ENCODE data around the gene IL1RAPL2.

Gene IL1RAPL2

DNA sequence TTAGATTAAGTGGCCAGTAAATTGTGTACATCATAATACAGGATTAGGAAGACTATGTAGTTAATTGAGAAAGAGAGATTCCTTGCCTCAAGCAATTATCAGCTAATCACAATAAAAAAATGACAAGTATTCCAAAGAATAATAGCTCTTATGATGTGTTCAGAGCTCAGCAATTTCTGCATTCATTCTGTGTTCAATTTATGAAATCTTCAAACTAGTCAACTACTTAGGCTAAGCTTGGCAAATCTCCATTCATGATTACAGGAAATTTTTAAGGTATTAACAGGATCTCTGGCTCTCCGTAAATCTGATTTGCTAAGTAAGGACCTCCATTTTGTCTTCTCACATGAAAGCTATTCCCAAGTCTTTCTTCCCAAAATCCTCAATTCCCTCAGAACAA is 911.4 kb downstream of the IL1RAPL2 start:
- no peak for DNase-seq

DNA sequence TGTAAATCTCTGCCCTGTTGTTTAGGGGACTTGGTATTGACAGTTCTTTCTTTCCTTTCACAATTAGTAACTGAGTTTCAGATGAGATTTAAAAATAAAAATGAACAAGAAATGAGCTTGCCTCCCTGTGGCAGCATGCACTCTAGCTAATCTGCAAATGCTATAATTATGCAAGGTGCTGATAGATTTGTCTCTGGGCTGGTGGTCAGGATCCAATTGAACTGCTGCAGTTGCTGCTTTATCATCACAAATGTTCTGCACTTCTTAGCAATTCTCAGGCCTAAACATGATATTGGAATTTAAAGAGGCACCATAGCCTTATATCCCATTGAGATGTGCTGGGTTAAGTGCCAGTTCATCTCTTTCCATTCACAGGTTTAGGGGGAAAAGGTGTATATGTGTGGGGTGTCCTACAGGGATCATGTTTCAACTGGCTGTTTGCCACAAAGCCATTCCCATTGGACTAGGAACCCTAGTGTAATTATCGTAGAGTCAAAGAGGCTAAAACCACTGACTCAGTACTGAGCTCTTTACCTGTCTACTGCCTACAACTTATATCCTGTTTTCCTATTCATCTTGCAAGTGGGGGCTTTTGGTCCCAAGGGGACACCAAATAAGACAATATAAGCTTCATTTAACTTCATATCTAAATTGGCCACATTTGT is 914.8 kb downstream of the IL1RAPL2 start:
- DNase-seq: no peak

DNA sequence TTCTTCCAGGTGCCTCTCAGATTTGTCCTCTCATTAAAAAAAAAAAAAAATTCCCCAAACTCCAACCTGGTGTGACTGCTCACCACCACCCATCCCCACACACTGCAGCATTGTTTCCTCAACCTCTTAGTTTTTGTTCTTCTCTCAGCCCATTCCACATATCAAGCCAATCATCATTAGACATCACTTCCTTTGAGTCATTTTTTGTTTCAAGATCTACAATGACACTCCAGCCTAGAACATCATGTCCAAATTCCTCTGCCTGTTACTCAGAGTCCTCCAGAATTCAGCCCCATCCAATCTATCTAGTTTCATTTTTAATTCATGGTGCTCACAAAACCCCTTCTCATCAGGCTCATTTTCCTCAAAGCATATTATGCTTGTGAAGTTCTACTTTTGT is 917.0 kb downstream of the IL1RAPL2 start:
- DNase-seq: no peak

DNA sequence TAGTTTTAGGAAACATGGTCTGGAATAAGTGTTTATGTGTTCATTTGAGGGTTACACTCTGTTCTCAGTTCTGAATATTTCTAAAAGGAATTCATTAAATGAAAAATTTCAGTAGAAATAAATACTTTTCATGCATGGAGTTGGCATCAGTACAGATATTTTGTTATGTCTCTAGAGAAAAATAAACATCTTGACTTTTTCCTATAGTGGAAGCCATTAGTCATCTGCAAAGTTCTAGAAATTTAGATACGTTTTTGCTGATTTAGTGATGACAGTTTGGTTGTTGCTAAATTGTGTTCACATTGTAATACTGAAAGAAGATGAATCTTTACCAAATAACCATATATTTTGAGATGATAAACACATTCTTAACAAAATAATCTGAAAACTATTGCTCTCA is 922.7 kb downstream of the IL1RAPL2 start:
- DNase-seq: no peak

DNA sequence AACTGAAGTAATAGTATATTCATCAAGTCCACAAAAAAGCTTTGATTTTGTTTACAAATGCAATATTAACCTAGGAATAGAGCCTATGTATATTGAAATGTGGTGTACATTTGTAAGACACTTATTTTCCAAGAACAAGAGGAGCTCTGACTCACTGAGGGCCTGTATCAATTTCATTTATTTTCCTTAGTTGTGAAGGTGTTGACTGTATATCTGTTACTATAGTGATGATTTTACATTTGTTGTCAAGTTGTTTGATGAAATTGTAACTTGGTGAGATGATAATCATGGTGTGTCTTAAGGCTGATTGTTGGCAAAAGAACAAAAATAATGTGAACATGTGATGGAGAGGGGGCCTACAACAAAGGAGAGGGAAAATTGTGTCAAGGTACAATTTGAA is 929.4 kb downstream of the IL1RAPL2 start:
- no peak for DNase-seq

DNA sequence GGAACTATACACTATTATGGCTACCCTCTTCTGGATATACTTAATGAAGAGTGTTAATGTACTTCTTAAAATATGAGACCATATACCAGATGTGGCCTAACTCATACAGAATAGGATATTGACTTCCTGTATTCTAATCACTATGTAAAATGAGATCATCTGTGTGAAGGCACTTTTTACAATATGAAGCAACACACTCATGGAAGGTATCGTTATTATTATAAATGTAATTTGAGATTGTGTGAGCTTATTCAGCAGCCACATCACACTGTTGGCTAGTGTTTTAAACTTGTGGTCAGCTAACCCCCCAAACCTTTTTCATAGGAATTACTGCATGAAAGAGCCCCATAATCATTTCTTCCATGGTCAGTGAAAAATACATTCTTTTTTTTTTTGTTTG is 936.3 kb downstream of the IL1RAPL2 start:
- no peak for DNase-seq

DNA sequence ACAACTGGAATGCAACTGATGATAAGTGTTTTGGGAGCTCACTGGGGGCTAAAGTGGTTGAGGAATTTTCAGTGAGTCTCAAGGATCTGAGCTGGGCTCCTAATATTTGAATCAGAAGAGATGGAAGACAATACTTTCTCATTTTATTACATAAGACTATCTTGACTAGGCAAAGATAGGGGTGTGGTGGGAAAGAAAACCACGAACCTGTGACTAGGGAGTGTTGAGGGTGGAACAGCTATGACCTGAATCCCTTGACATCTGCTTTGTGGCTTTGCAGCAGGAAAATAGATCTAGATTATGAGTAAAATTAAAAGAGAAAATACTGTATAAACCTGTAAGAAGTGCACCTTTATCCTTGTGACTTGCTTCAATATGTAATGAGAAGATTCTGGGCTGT is 949.6 kb downstream of the IL1RAPL2 start:
- no peak for DNase-seq

DNA sequence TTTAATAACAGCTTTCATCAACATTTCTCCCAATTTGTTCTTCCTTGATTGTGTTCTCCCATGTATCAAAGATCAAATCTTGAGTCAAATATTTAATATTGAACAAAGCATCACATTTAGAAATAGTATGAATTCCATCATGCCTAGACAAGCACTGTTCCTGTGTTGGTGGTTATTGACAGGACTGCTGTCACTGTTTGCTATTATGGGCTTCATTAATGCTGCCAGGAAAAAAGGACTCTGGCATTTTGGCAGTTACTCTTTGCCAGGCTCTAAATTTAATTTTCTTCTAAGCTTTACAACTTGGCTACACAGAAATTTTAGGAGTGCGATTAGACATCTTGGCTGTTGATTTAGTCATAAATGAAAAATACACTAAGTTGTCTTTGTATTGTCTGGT is 960.4 kb downstream of the IL1RAPL2 start:
- DNase-seq: no peak

DNA sequence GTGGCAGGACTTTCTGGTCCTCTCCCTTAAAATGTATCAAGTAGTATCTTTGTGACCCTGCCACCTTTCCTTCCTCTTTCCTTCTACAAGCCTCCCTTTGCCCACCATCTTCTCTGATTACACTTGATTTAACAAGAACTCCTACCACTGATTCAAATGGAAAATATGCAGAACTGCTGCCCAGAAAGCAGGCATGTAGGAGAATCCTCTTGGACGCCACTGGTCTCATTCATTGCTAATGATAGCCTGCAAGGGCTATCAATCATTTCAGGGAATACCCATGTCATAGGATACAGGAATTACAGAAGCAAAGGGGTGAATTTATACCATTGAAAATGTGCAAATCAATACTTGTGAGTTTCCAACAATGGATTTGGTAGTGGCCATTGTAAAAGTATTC is 961.8 kb downstream of the IL1RAPL2 start:
- DNase-seq: no peak

DNA sequence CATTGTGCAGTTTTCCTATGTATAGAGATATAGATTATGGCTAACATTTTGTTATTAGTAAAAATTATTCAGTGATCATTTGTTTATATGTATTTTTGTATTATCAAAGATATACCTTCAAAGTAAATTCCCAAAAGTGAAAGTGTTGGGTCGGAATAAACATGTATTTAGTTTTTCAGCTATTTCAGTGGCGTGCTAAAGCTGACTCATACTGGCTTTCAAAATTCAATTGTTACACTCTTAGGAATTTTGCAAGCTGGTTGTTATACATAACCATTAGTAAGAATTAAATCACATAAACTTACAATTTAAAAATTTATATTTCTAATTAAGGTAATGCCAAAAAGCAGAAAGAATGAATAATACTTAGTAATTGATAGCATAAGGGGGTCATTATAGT is 968.0 kb downstream of the IL1RAPL2 start:
- DNase-seq: no peak

DNA sequence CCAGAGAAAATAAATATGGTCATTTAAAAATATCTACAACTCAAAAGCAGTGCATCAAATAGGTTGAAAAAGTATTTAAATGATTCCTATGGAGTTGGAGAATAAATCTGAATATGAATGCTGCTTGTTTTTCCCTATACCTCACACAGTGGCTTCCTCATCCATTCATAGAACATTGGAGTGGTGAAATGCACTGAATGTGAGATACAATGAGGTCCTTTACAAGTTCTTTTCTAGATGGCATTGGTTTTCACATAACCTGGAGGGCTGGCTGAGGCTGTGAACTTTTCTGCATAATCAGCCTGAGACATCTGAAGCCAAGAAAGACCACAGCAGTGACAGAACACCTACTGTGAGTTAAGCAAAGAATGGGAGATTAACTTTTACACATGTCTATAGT is 977.3 kb downstream of the IL1RAPL2 start:
- DNase-seq: no peak

DNA sequence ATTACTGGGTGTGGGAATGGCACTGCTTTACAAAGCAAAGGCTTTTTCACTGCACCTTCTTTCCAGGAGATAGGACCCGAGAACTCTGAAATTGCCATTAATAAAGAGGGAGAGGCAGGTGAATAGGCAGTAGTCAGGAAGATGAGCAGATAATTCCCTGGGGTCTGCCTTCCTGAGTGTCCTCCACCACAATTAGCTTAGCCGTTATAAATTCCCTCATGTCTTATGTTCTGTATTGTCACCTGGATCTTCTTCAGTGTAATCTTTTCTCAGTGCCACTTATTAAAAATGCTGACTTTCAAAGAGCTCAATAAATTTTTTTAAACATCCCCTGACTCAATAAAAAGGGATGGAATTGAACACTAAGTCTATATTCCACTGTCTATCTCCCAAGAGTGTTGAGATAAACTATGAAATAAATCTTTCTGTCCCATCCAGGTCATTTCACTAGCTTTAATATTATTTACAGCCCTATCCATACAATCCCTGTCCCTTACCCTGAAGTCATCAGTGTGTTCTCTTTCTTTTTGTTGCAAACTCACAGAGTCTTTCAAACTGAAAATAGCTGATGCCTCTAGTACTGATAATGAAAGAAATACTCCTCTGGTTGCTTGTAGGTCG is 984.2 kb downstream of the IL1RAPL2 start:
- no peak for DNase-seq

DNA sequence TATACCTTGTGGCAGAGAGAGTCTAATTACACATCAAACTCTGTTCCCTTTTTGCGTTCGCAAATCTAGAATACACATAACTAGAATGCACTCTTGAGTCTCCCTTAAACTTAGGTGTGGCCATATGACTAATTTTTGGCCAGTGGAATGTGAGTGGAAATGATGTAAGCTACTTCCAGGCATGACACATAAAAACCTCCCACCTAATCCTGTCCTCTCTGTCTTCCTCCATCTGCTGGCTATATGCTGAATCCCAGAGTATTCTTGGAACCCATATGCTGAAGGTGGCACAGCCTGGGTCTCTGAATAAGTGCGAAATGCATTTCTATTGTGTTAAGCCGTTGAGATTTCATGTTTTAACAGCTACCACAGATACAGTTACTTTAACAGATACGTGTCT is 986.4 kb downstream of the IL1RAPL2 start:
- no peak for DNase-seq

DNA sequence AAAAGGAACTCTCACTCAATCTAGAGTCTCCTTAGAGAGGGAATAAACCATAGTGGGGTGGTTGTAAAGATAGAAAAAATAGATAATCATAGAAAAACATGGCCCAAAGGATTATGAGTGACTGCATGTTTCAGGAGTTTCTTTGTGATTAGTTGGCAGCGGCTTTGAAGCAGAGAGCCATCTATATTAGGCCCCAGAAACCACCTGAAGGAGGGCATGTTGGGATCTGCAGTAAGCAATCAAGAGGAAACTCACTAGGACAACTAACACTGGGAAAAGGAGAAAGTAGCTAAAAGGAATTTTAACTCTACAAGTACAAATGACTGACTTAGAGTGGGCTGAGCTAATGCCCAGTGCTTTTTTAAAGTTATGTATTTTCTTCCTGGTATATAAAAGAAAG is 987.1 kb downstream of the IL1RAPL2 start:
- DNase-seq: no peak

DNA sequence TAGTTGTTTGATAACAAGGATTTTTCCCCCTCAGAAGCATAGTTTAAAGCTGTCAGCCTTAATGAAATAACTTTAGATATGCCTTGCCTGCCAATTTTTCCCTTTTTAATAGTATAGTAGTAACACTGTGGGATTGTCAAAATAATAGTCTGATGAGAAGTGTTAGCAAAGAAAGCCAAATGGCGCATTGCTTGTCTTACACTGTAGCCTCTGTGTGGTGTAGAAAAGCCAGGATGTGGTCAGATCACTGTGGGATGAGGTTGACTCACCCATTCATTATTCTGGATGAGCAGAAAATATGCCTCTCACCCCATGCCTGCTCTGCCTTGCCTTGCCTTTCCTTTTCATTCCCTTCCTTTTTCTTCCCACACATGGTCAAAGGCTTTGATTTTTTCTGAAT is 998.5 kb downstream of the IL1RAPL2 start:
- peak; percentile 0 for DNase-seq

DNA sequence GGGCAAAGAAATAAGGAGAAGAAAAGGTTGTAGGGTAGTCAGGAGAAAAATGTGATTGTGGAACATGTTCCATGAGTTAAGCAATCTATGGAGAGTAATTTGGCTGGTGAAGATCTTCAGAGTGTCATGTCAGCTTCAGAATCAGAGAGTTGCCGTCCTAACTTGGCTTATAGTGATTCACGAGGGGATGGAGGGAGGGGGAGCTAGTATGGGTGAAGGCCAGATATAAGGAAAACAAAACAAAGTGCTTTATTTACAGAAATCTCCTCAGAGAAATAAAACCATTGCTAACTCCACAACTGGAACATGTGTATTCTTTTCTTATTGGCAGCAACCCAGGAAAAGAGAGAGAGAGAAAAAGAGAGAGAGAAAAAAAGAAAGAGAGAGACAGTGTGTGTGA is 999.9 kb downstream of the IL1RAPL2 start:
- DNase-seq: peak; percentile 0

DNA sequence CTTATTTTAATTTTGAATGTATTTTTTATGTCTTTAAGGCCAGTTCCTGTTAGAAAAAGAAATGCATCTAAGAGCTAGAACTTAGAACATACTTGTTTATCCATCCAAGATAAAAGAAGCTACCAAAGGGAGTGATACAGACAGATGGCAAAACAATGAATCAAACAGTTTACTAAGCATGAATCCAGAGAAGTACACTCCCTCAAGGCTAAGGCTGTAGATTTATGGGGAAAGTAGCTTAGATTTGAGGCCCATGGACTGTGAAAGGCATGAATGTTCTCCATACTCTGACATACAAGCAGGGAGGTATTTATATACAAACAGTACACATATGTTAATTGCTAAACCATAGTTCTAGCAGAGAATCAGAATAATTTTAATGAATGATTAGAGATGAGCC is 1001.1 kb downstream of the IL1RAPL2 start:
- no peak for DNase-seq

DNA sequence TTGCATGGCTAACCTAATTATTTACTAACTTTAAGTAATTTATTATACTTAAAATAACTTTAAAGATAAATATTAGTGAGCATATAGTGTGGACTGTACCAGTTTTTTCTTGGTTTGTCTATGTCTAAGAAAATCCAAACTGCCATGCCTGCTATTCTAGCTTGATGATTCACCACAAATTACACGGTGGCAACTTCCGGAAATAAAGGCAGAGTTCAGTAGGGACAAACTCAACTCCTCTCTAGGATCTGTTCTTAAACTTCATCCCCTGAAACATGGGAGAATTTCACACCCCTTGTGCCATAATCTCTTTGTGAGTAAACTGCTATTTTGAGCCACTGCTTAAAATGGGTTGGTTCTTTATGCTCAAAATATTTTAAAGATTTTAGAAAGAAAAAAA is 1042.7 kb downstream of the IL1RAPL2 start:
- no peak for DNase-seq

DNA sequence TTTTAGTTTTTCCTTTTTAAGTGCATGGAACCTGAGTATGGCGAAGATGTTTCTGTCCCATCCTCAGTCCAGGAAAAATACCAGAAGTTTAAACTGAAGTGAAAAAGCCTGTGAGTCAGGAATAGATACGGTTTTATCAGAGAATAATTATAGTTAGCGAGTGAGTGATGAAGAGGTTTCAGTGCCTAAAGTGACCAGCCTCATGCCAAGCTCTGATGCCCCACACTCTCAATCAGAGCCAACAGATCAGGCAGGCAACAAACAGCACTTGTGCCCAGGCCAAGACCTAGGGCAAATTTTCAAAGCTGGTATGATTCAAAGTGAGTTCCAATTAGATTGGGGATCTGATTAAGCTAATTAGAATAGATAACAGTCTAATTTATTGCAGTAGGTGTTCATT is 1043.5 kb downstream of the IL1RAPL2 start:
- DNase-seq: no peak

DNA sequence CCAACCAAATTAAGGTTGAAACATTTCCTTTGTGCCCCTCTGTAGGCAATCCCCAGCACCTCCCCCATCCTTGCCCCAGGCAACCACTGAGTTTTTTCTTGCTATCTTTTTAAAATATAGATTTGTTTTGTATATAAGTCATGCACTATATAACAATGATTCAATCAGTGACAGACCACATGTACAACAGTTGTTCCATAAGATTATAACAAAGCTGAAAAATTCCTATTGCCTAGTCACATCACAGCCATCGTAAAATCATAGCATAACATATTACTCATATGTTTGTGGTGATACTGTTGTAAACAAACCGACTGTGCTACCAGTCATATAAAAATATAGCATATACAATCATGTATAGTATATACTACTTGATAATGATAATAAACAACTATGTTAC is 1044.4 kb downstream of the IL1RAPL2 start:
- DNase-seq: no peak

DNA sequence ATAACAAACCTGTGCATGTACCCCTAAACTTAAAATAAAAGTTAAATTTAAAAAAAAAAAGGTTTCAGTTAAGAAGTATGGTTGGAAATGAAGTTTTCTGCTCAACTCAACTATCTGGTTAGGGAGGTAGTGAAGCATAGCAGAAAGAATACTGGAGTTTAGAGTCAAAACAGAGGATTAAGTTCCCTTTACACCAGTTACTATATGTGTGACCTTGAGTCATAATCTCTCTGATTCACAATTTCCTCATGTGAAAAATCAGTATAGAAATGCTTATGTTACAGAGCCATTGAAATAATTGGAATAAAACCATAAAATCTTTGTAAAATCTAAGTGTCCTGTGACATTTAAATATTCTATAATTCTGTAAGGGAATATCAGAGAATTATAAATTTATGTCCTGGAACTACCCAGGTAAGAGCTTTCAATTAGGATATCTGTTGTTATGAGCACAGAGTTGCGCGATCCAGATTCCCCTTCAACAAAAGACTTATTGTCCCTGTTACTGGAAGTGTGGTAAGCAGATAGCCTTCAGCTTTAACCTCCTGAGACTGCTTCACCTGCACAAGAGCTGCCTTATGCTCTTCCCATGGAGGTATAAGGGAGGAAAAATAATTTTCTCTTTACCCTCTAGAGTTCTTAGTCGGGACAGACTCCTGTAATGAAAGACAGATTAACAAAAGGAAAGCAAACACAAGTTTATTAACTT is 1052.5 kb downstream of the IL1RAPL2 start:
- no peak for DNase-seq

DNA sequence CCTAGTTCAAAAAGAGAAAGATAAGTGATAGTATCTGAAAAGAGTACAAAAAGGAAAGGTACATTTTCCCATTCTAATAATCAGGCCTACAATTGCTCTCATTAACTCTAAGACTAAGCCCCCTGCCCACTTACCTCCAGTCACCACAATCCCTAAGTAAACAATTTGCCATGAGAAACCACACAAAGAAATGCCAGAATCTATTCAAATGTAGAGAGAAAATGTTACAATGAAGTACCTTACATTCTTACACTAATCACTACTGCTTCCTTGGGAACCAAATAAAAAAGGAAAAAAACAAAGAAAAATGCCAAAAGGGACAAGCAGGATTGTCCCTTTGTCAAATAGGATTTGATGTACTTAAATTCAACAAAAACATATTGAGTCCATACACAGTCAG is 1068.2 kb downstream of the IL1RAPL2 start:
- no peak for DNase-seq

DNA sequence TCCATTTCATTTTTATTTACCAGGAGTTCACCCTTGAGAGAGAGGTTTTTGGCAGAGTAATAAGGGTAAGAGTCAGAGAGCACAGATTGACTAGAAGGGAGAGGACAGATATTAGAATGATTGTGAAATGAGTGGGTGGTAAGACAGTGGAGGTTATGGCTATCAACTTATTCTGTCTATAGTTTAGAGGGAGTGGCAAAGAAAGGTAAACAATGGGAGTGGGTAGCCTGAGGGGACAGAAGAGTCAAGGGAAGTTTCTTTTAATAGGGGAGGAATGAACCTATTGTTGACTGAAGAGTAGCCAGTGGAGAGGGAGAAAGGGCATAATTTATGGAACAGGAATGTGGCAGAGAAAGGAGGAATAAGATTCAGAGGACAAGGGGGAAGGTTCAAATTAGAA is 1069.8 kb downstream of the IL1RAPL2 start:
- no peak for DNase-seq

DNA sequence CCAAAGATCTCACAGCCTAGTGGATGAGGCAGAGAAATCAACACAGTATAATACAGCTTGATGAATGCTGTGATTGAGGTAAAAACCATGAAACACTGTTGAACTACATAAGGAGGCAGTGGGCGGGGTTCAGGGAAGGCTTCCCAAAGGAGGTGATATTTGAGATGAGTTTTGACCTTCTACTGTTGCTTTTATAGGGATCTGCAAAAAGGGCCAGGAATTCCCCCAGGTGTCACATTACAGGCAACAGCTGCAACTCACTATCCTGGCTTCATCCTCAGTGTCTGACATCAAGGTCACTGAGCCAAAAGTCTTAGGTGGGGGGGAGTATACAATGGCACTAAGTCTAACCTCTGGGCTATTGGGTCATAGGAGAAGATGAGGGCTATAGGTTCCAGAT is 1070.7 kb downstream of the IL1RAPL2 start:
- no peak for DNase-seq

Measured in T1000 (cell line).